H1 (cell line): ENCODE measurements around the gene TMEM253. TPM values are rescaled to one million over a fixed set of nuclear protein-coding genes. Genes with fewer than 3 reads are reported as not detected.

ENCODE experiments used
- CTCF ChIA-PET: fragments of 300-600 bp; sonication (Branson Sonifier 250); formaldehyde crosslinking; loops from one replicate; lab custom pipeline; 2021; ENCODE audit not compliant: partially characterized antibody; lab: Charles Lee
- POLR2A ChIA-PET: fragments of 300-600 bp; sonication (Branson Sonifier 250); formaldehyde crosslinking; loops from one replicate; lab custom pipeline; 2021; ENCODE audit warnings: inconsistent platforms; ENCODE audit not compliant: partially characterized antibody; lab: Charles Lee
- DNase-seq, 2 experiments: peaks; one replicate each; pipeline versions ENCODE4 v3.0.0 to v3.0.0-alpha.2; 2010 to 2022; ENCODE audit warnings: low spot score in 2 of 2, low read depth in 1 of 2, mixed read lengths in 1 of 2
- FAIRE-seq: peaks from 2 replicates; lab custom pipeline; 2011; peaks lifted over from hg19 to GRCh38; lab: Jason Lieb, UNC
- H2AFZ ChIP-seq: 2 replicates; pipeline ENCODE4 v1.8.1; 2012; ENCODE audit warnings: low read length, inconsistent platforms
- H2AK5ac ChIP-seq: 2 replicates; pipeline ENCODE4 v1.6.1; 2013; ENCODE audit warnings: low read depth, low read length
- H2BK120ac ChIP-seq: replicated peaks from 2 replicates; pipeline ENCODE3; 2013; ENCODE audit warnings: low read depth, low read length, inconsistent platforms
- H2BK12ac ChIP-seq: 2 replicates; pipeline ENCODE4 v1.6.1; 2013; ENCODE audit warnings: low read depth, low read length
- H2BK15ac ChIP-seq: 2 replicates; pipeline ENCODE4 v1.6.1; 2013; ENCODE audit warnings: low read length
- H2BK20ac ChIP-seq: 2 replicates; pipeline ENCODE4 v1.6.1; 2013; ENCODE audit warnings: low read length
- H2BK5ac ChIP-seq: 2 replicates; pipeline ENCODE4 v1.6.1; 2013; ENCODE audit warnings: low read depth, low read length
- H3K14ac ChIP-seq: 2 replicates; pipeline ENCODE4 v1.6.1; 2013; ENCODE audit warnings: inconsistent platforms; ENCODE audit not compliant: insufficient read length
- H3K18ac ChIP-seq: 2 replicates; pipeline ENCODE4 v1.6.1; 2013; ENCODE audit warnings: low read length; ENCODE audit errors: extremely low read depth
- H3K23ac ChIP-seq: 2 replicates; pipeline ENCODE4 v1.6.1; 2013; ENCODE audit warnings: inconsistent platforms; ENCODE audit not compliant: insufficient read length
- H3K23me2 ChIP-seq: 2 replicates; pipeline ENCODE4 v1.6.1; 2013; ENCODE audit warnings: low read depth, low read length
- H3K27ac ChIP-seq: 2 replicates; pipeline ENCODE4 v1.6.1; 2011; ENCODE audit warnings: low read depth, low read length, inconsistent platforms
- H3K27me3 ChIP-seq, 4 experiments: replicated peaks in 1 of 4; 1 replicate in 1 of 4; 2 replicates in 3 of 4; pipeline versions ENCODE4 v1.6.1 to v1.8.1; 2011 to 2013; ENCODE audit warnings: low read length in 3 of 4, mild to moderate bottlenecking in 3 of 4, inconsistent platforms in 2 of 4, mixed read lengths in 2 of 4, moderate library complexity in 1 of 4; ENCODE audit not compliant: control insufficient read depth in 3 of 4, insufficient read depth in 3 of 4; ENCODE audit errors: extremely low read depth in 1 of 4
- H3K36me3 ChIP-seq, 4 experiments: 2 replicates each; pipeline versions ENCODE4 v1.6.1 to v1.8.1; 2011 to 2013; ENCODE audit warnings: mild to moderate bottlenecking in 4 of 4, low read length in 3 of 4, moderate library complexity in 2 of 4, control low read depth in 1 of 4, inconsistent platforms in 1 of 4; ENCODE audit not compliant: insufficient read depth in 4 of 4, control insufficient read depth in 2 of 4
- H3K4ac ChIP-seq: replicated peaks from 2 replicates; pipeline ENCODE3; 2013; ENCODE audit warnings: low read length, low read depth, mixed read lengths, inconsistent platforms; ENCODE audit not compliant: insufficient read length
- H3K4me1 ChIP-seq, 4 experiments: replicated peaks in 1 of 4; 1 replicate in 1 of 4; 2 replicates in 3 of 4; pipeline versions ENCODE4 v1.6.1 to v1.8.1; 2011 to 2013; ENCODE audit warnings: low read length in 3 of 4, inconsistent platforms in 2 of 4, mixed read lengths in 1 of 4; ENCODE audit not compliant: insufficient read depth in 4 of 4, control insufficient read depth in 3 of 4
- H3K4me2 ChIP-seq, 2 experiments: 2 replicates each; pipeline versions ENCODE4 v1.6.1 to v1.8.1; 2011 to 2013; ENCODE audit warnings: low read depth in 2 of 2, low read length in 2 of 2, control low read depth in 1 of 2, inconsistent platforms in 1 of 2, mild to moderate bottlenecking in 1 of 2; ENCODE audit not compliant: insufficient read depth in 1 of 2
- H3K4me3 ChIP-seq, 4 experiments: fragments of 200-600, 300-600 bp in 1 of 4; sonication (generic), shearing (Covaris generic), sonication (Bioruptor Twin) in 1 of 4; 2 replicates each; pipeline versions ENCODE4 v1.5.1 to v1.8.1; 2011 to 2016; ENCODE audit warnings: low read length in 4 of 4, low read depth in 3 of 4, control low read depth in 2 of 4, inconsistent platforms in 2 of 4, mild to moderate bottlenecking in 2 of 4, mixed read lengths in 1 of 4, moderate library complexity in 1 of 4; ENCODE audit not compliant: insufficient read depth in 2 of 4; ENCODE audit errors: extremely low read depth in 1 of 4
- H3K56ac ChIP-seq: replicated peaks from 2 replicates; pipeline ENCODE3; 2013; ENCODE audit warnings: low read depth, mild to moderate bottlenecking, mixed read lengths, low read length, inconsistent platforms; ENCODE audit not compliant: insufficient read length
- H3K79me1 ChIP-seq: 2 replicates; pipeline ENCODE4 v1.6.1; 2013; ENCODE audit warnings: low read depth, low read length, control low read depth
- H3K79me2 ChIP-seq, 2 experiments: 2 replicates each; pipeline versions ENCODE4 v1.6.1 to v1.8.1; 2012 to 2013; ENCODE audit warnings: low read length in 2 of 2, mild to moderate bottlenecking in 2 of 2, inconsistent platforms in 1 of 2; ENCODE audit not compliant: insufficient read depth in 2 of 2, control insufficient read depth in 1 of 2
- H3K9ac ChIP-seq, 4 experiments: replicated peaks in 1 of 4; 1 replicate in 1 of 4; 2 replicates in 3 of 4; pipeline versions ENCODE4 v1.6.1 to v1.8.1; 2011 to 2013; ENCODE audit warnings: low read depth in 3 of 4, low read length in 3 of 4, control low read depth in 2 of 4, mild to moderate bottlenecking in 2 of 4, moderate library complexity in 2 of 4, inconsistent platforms in 1 of 4; ENCODE audit errors: extremely low read depth in 1 of 4
- H3K9me3 ChIP-seq, 2 experiments: 2 replicates each; pipeline versions ENCODE4 v1.6.1 to v1.8.1; 2012 to 2013; ENCODE audit warnings: mild to moderate bottlenecking in 2 of 2, moderate library complexity in 2 of 2, control low read depth in 1 of 2, inconsistent platforms in 1 of 2, low read depth in 1 of 2, low read length in 1 of 2, mixed read lengths in 1 of 2; ENCODE audit not compliant: insufficient read depth in 2 of 2
- H4K20me1 ChIP-seq, 2 experiments: replicated peaks in 1 of 2; 2 replicates each; pipeline versions ENCODE3 to v1.8.1; 2011 to 2013; ENCODE audit warnings: inconsistent platforms in 2 of 2, low read length in 2 of 2, mild to moderate bottlenecking in 1 of 2; ENCODE audit not compliant: insufficient read depth in 2 of 2, control insufficient read depth in 1 of 2
- H4K5ac ChIP-seq: 2 replicates; pipeline ENCODE4 v1.6.1; 2013; ENCODE audit warnings: low read length, low read depth, mixed read lengths, inconsistent platforms; ENCODE audit not compliant: insufficient read length
- H4K8ac ChIP-seq: 2 replicates; pipeline ENCODE4 v1.8.0; 2013; ENCODE audit warnings: mild to moderate bottlenecking, moderate library complexity, low read length, inconsistent platforms; ENCODE audit not compliant: insufficient read depth; ENCODE audit errors: extremely low read depth
- H4K91ac ChIP-seq: replicated peaks from 2 replicates; pipeline ENCODE3; 2013; ENCODE audit warnings: low read length, mixed read lengths, inconsistent platforms; ENCODE audit not compliant: insufficient read length
- ATF2 ChIP-seq: IDR thresholded peaks from 2 replicates; pipeline ENCODE4 v1.6.1; 2012; ENCODE audit warnings: low read length, inconsistent platforms
- CHD2 ChIP-seq: IDR thresholded peaks from 2 replicates; pipeline ENCODE4 v1.6.1; 2012; ENCODE audit warnings: low read length, improper control_type of control experiment
- CTCF ChIP-seq, 3 experiments: IDR thresholded peaks; 1 replicate in 2 of 3; 2 replicates in 1 of 3; pipeline versions ENCODE4 v1.5.1 to v1.6.1; 2011; ENCODE audit warnings: low read length in 3 of 3, mild to moderate bottlenecking in 3 of 3, inconsistent platforms in 2 of 3, low read depth in 1 of 3, moderate library complexity in 1 of 3; ENCODE audit not compliant: insufficient read depth in 1 of 3; ENCODE audit errors: control extremely low read depth in 1 of 3
- PHF8 ChIP-seq: fragments of 200-600 bp; sonication (generic); conservative IDR thresholded peaks from 2 replicates; pipeline ENCODE4 v1.7.1; 2012; ENCODE audit warnings: low read depth, mild to moderate bottlenecking, inconsistent platforms, low read length, moderate library complexity
- RAD21 ChIP-seq, 2 experiments: IDR thresholded peaks in 1 of 2; conservative IDR thresholded peaks in 1 of 2; 2 replicates each; pipeline ENCODE4 v1.6.1; 2011; ENCODE audit warnings: low read depth in 2 of 2, low read length in 2 of 2, improper control_type of control experiment in 1 of 2, inconsistent platforms in 1 of 2, mild to moderate bottlenecking in 1 of 2, moderate library complexity in 1 of 2
- USF2 ChIP-seq: IDR thresholded peaks from 2 replicates; pipeline ENCODE4 v1.6.1; 2011; ENCODE audit warnings: low read length, improper control_type of control experiment
- WGBS, 2 experiments: shearing (Covaris generic) in 1 of 2; methylation state at CpG; one replicate each; pipeline versions ENCODE4 v1.1.6 to v1.1.7; 2013 to 2015; ENCODE audit warnings: low lambda C conversion rate in 2 of 2, mixed read lengths in 2 of 2, inconsistent platforms in 1 of 2, low coverage in 1 of 2, missing lambda C conversion rate in 1 of 2; ENCODE audit not compliant: insufficient replicate concordance in 2 of 2, insufficient coverage in 1 of 2, insufficient read length in 1 of 2; ENCODE audit errors: extremely low coverage in 1 of 2, missing lambda C conversion rate in 1 of 2; 5-methylcytosine and 5-hydroxymethylcytosine counted together
- polyA plus RNA-seq, 7 experiments: library from polyadenylated mRNA; depleted of rRNA in 3 of 7; stranded (reverse) in 5 of 7; unstranded in 2 of 7; fragments of >200 nt in 5 of 7; fragments of 200-250 nt in 2 of 7; gene quantifications; 1 replicate in 5 of 7; 2 replicates in 1 of 7; 4 replicates in 1 of 7; pipeline versions ENCODE4 v1.2.1 to v1.2.3, GENCODE V29; 2011 to 2013; ENCODE audit warnings: missing spikeins in 2 of 7, mixed read lengths in 2 of 7
- total RNA-seq: library from RNA; stranded (reverse); fragmentation: NEBNext Ultra II Directional; extraction: Animal tissue kit (Norgen Biotek cat#: 25700); gene quantifications from 2 replicates; pipeline ENCODE4 v1.2.1, GENCODE V29; 2021

TMEM253 gene
- total and polyA plus RNA-seq, 2 of the 8 experiments (the other 6 are each of a cell fraction or from before 2014, with no cell fraction given) = 1.9 to 2.2 TPM

- DNase-seq (no peak), FAIRE-seq (peak; percentile 39)
- Histone ChIP-seq H3K23ac (no peak overlapping the region), H3K18ac (no peak overlapping the region), H4K8ac (no peak overlapping the region), H3K79me2 (no peaks in the 10 kb centered on the region), H3K27ac (no peak overlapping the region), H2BK120ac (no peak overlapping the region), H4K20me1 (no peaks in the 10 kb centered on the region), H2AFZ (peak overlapping the region; percentile 78; the same call in 1 of the 2 replicates), H2BK5ac (no peak overlapping the region), H3K4me3 (no peak overlapping the region), H3K23me2 (no peaks in the 10 kb centered on the region), H3K14ac (no peak overlapping the region), H3K9me3 (no peaks in the 10 kb centered on the region), H2BK20ac (no peak overlapping the region), H2BK15ac (no peak overlapping the region), H4K91ac (no peak overlapping the region), H2AK5ac (no peak overlapping the region), H3K79me1 (no peaks in the 10 kb centered on the region), H3K4me2 (no peak overlapping the region), H3K4me1 (peaks cover 0 to 3% (median 0%) of the 10 kb centered on the region in 4 experiments; a peak in 5 of 7 replicates), H3K56ac (no peak overlapping the region), H3K36me3 (no peaks in the 10 kb centered on the region), H2BK12ac (no peak overlapping the region), H4K5ac (no peak overlapping the region), H3K27me3 (peaks cover 0 to 1% (median 0%) of the 10 kb centered on the region in 4 experiments; a peak in 1 of 7 replicates), H3K9ac (no peak overlapping the region), H3K4ac (no peak overlapping the region)
- ChIA-PET POLR2A (interaction anchor here (1.5 kb wide), 1 partner anchor 129 kb away, joined by 3 read pairs; no protein-coding TSS in a partner anchor), CTCF (interaction anchor here (0.9 to 4.0 kb wide), 21 partner anchors 8 to 204 kb away, joined by 3 to 28 read pairs (median 5); partner anchors contain the start of genes OR5AU1 and TMEM253)
- 16% methylated on average over 1 of the region's 1 CpG; no CpG with 5 or more reads in 1 of the 2 experiments for WGBS, 2 experiments
- TF ChIP-seq PHF8 (no peak), RAD21 (IDR thresholded peaks at IDR 0.05 in 1 of 2, conservative IDR thresholded peaks at IDR 0.05 in 1 of 2; ENCODE audit: low read depth in 2 of 2, low read length in 2 of 2) (peak in 1 of 2 experiments; percentile 26; a peak in 2 of 4 replicates), CHD2 (no peak), ATF2 (no peak), USF2 (no peak), CTCF (IDR thresholded peaks at IDR 0.05; ENCODE audit: control extremely low read depth in 1 of 3, insufficient read depth in 1 of 3, low read depth in 1 of 3, low read length in 3 of 3) (peak in 2 of 3 experiments; percentile 19 to 55; a peak in 2 of 4 replicates)
These were observed 35.2 kb downstream of the TMEM253 start for GRCh38 chr14:21136024-21136423.
